Activated CD8-positive, alpha-beta memory T cell treated with anti-CD3 and anti-CD28 coated beads, Interleukin-2, amount 50 U/mL, for 24 hours (primary cell): ENCODE measurements around the gene ABCC3.

ENCODE experiments used
- DNase-seq: peaks from one replicate; pipeline ENCODE4 v3.0.0-alpha.2; 2020; ENCODE audit errors: extremely low read depth

The ABCC3 gene

DNA sequence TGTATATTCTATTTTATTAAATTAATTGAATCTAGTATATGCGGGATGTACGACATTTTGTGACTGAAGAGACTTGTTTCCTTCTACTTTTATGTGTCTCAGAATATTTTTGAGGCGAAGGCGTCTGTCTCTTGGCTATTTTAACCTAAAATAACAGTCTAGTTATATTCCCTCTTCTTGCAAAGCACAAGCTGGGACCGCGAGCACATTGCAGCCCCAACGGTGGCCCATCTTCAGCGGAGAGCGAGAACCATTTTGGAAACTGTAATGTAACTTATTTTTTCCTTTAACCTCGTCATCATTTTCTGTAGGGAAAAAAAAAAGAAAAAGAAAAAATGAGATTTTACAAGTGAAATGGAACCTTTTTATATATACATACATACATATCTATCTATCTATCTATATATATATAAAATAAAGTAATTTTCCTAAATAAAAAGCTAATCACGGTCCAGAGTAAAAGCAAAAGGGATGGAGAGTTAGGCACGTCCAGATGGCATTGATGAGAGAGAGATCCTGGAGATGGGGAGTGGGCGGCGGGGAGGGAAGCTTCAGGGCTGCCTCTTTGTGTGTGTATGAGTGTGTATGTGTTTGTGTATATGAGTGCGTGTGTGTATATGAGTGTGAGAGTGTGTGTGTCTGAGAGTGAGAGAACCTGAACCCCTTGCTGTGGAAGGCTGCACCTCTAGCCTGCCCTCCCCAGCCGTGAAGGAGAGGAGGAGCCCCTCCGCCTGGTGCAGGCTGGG is 7.5 kb upstream of the ABCC3 start:
- no peak for DNase-seq

DNA sequence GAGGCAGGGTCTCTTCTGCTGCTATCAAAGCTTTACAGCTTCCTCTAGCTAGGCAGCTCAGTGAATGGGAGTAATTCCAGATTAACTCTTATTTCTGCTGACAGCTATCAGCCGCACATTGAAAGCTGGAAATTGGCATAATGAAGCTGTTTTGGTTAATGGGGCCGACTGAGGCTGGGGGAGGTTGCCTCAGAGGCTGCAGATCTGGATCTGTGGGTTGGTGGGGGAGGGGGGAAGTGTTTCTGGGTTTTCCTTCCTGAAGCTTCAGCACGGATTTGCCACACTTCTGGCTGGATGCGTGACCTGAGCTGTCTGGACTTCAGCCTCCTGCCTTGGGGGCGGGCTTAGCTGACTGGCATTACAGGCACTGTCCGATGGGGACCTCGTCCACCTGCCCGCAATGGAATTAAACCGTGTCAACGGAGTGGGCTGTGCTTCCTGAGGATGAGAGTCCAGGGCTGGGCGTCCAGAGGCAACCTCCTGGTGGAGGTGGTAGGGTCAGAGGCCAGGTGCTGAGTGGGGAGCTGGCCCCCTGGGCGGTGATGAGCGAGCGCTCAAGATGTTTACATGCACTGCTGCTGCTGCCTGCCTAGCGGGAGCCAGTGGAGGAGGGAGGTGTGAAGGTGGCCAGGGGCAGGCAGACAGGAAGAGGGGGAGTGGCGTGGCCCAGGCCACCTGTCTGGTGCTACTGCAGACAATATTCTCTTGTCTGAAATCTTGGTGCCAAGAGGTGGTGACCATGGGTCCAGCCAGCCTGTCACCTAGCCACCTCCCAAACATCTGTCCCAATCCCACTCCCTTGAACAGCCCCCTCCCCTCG is 6.7 kb upstream of the ABCC3 start:
- DNase-seq: no peak

DNA sequence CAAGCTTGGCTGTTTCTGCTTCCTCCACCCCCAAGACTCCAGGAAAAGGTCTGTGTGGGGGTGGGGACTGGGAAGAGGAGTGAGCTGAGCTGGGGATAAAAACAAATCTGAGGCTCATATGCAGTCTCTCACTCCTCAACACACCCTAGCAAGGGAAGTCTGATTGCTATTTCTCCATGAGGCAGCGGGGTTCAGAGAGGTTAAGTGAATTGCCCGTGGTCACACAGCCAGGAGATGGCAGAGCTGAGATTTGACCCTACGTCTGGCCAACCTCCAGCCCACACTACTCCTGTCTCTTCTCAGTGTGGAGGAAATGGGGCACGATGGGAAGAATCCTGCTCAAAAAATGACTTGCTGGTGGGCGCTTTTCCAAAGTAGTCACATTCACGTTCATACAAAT is 4.8 kb upstream of the ABCC3 start:
- no peak for DNase-seq

DNA sequence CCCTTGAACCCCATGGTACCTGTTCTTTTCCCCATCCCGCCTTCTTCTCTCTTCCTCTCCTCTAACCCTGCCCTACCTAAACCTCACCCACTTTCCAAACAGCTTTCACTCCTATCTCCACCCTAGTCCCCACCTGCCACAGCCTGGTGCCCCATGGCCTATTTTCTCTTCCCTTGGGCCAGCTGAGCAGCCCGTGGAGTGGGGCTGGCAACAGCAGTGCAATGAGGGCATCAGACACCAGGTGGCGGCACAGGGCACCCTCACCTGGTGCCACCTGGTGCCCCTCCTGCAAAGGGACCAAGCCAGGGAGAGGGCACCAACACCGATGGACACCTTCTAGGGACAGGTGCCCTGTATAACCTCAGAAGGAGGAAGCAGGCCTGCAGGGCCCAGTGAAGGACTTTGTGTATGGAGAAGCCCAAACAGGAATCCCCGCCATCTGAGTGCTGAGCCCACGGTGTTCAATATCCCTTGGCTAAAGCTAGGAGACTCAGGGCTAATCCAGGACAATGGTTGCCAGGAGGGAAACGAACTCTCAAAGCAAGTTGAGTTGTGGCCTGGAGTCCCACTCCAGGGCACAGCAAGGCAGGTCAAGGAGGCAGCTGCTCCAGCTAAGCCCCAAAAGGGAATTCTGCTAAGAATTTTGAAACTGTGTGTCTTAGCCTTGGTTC is 4.0 kb upstream of the ABCC3 start:
- no peak for DNase-seq

DNA sequence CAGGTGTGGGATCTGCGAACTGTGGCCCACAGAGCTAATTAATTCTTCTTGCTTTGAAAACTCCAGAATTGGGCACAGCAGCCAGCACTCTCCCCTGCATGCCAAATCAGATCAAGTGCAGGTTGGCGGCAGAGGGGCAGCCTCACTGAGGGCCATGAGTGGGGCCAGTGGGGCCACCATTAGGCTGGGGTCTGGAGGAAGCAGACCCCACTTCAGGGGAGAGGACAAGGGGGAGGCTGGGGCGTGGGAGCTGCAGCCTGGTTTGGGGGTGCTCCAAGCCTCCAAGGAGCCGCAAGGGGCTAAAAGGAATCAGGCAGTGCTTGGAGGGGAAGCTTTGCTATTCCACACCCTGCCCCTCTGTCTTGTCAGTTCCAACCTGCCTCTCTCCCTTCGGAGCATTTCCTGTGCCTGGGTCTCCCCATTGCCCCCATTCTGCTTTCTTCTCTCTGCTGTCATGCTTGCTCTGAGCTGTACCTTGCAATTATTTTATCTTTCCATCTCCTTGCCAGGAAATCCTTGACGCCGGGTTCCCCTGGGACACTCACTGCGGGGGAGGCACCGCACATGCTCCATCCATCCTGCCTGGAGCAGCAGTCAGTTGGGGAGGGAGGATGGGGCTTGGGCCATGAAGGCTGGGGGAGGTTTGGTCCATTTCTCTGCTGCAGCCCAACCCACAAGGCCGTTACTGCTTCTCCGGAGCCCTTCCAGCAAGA is 3.3 kb upstream of the ABCC3 start:
- DNase-seq: no peak

DNA sequence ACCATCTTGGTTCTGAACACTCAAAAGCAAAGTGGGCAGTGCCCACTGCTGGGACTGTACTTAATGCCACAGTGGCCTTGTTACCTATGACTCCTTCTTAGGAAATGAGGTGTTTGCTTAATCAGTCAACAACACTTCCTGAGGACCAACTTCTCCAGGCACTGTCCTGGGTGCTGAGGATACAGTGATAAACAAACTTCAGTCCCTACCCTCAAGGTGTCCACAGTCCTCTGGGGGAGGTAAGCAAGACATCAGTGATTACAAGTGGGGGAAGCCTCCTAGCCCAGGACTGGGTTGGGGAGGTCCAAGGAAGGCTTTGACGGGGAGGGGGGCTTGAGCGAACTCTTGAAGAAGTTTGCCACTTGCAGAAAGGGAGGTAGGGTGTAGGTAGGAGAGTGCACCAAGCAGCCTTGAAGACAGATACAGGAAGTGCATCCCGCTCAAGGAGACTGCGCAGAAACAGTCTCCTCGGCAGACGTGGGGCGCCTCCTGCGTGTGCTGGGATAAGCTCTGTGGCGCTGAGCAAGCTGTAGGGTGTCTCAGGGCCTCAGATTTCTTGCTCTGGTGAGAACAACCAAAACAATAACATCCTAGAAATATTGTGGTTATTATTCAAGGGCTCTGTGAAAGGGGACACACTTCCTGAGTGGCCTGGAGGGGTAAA is 2.6 kb upstream of the ABCC3 start:
- no peak for DNase-seq

DNA sequence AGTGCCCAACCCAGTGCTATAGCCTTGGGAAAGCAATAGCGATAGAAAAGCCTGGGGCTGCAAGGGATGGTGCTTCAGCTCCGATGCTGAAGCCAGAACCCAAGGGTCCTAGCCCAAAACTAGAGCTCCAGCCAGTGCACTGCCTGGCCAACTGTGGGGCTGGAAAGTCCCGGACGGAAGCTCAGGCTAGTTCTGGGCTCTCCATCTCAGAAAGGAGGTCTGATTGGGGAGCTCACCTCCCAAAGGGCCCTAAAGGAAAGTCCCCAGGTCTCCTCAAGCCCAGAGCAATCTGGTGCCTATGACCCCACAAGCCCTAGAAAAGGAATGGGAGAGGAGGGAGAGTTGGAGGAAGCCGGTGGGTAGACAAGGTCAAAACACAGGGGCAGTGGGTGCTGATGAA is 2.0 kb upstream of the ABCC3 start:
- DNase-seq: no peak

DNA sequence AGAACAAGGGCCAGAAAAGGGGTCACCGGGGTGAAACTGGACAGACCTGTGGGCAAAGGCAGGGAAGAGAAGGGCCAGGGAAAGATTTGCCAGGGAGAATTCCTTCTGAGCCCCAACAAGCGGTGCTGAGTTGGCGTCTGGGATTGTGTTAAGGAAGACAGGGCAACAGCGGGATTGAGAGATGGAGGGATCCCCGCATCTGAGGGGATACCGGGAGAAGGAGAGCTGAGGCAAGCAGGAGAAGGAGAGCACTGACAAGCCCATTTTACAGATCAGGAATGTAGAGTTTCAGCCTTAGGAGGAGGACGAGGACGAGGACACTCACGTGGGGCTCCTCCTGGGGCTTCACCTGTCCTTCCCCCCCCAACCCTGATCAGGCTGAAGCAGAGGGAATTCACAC is 998 bp upstream of the ABCC3 start:
- DNase-seq: no peak

DNA sequence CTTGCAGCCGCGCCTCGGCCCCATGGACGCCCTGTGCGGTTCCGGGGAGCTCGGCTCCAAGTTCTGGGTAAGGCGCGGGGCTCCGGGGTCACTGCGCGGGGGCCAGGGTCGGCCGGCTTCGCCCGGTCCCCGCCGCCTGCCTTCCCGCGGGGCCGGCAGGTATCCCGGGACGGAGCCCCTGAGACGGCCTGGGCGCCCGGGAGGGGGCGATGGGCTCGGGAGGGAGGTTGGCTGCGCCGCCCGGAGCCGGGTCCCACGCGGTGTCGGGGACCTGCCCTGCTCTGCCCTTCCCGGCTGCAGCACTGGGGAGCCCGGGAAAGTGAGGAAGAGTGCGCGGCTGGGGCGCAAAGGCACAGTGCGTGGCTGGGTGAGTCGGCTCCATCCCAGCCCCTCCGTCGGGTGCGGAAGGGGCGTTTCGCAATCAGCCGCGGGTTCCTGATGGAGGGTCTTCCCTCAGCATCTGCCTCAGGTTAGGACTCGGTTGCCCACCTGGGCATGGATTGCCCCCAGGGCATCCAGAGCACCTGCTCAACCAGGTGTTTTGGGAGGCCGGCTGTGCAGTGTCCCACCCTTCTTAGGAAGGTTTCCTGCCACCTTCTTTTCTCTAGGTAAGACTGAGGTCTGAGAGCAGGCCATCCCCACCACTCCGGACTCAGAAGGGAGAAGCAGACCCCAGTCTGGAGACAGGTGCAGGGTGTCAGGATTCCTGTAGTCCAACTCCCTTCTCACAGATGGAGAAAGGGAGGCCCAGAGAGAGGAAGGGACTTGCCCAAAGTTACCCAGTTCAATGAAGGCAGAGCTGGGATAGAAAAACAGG is 442 bp downstream of the ABCC3 start:
- no peak for DNase-seq

DNA sequence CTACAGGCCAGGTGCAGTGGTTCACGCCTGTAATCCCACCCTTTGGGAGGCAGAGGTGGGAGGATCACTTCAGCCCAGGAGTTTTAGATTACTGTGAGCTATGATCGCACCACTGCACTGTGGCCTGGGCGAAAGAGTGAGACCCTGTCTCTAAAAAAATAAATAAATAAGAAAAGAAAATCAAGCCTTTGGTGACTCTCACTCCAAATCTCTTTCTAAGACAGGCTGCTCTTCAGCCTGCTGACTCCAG is 976 bp downstream of the ABCC3 start:
- DNase-seq: no peak

DNA sequence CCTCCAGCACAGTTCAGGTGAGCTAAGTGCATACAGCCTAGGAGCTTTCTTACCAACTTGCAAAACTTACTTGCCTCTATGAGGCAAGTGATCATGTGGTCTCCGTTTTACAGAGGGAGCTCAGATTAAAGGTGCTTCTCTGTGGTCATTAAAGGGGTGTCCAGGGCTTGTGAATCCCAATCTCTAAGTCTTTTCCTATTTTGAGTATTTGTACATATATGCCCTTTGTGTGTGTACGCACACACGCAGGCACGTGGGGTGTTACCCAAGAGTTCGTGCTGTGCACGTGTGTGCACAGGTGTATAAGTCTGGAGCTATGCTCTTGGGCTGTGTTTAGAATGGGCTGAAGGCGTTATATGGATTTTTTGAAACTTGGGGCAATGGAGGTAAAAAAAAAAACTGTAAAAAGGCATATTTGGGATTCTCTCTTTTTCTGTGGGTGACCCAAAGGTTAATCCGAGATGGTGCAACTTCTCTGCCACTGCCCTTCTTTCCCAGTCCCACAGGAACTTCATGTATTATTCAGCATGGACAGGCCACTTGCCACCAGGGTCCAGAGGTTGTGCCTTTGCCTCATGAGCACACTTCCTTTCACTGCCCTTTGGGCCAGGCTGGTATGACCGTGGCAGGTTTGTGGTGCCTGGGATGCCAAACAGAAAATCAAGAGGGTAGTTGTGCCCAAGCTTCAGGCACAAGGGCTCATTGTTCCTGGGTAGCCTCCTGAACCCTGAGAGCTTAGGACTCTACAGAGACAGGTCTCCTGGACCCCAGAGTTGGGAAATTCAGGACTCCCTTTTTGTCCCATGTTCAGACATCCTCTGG is 1.5 kb downstream of the ABCC3 start:
- no peak for DNase-seq

DNA sequence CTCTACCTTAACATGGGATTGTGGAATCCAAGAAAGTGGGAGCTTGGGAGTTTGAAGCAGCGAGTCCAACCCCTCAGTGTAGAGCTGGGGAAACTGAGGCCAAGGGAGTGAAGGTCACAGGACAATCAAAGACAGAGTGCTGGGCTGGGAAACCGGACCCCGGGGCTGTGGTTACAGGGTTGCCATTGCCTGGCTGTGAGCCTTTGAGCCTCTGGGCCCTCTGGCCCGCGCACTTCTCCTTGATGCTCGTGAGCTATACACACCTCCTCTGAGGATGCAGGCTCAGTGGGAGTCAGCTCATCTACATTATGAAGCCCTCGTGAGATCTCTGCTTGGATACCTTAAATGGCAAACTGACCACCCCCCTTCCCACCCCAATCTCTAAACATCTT is 2.1 kb downstream of the ABCC3 start:
- DNase-seq: no peak

DNA sequence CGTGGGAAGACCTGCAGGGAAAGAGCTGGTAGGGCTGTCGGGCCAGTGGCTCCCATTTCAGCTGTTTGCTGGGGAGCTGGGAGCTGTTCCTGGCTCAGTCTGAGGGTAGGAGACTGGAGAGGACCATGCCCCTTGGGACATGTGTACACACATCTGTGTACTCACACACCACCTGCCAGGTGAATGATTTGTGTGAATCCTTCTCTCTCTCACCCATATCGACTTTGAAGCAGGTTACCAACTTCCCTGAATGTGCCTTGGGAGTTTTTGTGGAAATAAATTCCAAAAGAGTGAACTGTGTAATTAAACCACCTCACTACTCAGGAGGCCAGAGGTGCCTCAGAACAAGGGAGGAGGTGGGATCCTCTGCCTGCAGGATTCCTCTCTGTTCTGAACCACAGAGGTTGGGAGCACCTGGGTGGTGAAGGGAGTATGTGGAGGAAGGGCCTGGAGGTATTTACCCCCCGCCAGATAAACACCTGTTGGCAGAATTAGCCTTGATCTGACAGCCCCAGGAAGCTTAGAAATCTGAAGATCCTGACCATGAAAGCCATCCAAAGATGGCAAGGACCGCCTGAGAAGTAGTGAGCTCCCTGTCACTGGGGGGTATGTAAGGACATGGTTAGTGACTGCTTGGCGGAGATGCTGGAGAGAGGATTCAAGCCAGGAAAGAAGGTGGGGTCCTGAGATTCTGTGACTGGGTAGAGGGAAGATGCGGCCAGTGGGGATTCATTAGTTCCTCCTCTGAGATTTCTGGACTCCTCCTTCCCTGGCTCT is 3.3 kb downstream of the ABCC3 start:
- no peak for DNase-seq

DNA sequence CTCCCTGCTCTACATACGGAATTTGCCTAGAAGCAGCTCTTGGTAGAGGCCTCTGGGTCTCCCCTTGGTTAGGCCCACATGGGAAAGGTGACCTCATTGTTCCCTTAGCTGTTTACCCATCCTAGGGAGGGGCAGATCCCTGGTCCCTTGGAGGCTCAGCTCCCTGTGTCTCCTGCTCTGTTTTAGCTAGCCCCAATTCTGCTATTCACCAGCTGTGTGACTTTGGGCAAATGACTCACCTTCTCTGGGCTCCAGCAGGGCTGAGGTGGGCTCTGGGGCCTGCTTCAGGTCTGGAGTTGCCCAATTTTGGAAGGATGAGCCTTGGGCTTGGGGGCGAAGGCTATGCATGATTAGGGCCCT is 3.9 kb downstream of the ABCC3 start:
- no peak for DNase-seq

DNA sequence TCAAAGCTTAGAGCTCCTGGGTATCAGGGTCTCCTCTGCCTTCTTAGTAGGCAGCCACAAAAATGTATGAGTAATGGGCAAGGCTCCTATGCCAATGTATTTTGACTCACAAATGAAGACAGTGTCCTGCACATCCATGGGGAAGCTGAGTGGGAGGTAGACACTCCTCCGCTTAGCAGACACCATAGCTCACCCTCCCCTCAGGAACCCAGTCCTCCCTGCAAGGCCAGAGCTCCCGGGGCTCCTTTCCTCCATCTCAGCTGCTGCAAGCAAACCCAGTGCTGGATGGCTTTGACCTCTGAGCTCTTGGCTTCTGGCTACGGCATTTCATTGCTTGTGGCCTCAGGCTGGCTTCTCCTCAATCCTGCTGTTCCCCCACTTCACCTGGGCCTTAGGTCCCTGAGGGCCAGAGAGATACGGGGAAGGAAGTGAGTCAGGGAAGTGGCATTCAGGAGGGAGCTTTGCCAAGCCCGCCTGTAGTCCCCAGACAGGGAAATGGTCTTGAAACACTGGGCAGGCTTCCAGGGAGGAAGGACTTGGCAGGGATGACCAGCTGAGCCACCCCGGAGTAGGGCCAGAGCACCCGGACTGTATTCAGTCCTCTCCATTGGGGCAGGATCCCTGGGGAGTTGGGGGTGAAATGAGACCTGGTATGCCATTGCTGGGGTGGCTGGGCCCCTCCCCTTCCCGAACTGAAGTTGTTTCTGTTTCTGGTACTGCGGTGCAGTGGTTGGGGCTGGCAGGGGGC is 4.5 kb downstream of the ABCC3 start:
- DNase-seq: no peak

DNA sequence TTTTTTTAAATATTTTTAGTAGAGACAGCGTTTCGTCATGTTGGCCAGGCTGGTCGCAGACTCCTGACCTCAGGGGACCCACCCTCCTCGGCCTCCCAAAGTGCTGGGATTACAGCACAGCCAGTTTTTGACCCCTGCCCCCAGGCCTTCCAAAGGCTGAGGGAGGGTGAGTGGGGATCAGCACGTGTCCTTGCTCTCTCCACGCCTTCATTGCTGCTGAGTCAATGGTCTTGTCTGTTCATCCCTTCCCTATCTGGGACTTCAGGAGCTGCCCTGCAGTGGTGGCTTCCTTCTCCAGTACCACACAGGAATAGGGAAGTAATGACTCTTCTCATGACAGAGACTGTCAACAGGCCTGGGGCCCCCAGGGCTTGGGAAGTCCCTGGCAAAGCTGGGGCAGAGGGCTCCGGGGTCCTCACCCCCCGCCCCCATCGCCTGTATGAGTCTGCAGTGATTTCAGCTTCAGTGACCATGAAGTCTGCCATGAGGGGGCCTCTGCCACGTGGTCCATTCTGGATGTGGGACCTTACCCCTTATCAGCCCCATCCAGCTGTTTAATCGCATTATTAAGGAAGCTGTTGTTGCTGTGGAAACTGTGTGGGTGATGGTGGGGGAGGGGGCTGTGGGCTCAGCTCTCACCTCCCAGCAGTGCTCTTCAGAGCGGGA is 6.1 kb downstream of the ABCC3 start:
- DNase-seq: no peak

DNA sequence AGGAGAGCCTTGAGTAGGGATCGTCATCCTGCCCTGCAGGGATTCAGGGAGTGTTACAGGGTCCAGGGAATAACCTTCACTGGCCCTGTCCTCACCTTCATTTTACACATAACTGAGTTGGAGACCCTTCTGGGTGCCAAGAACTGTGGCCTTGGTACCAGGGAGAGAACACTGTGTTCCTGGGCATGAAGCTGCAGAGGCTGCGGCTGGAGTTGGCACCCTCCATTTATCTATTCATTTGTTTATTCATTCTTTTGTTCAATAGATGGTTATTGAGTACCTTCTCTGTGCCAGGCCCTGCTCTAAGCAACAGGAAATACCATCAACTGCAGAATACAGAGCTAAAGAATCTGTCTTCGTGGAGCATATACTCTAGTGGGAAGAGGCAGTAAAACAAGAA is 6.7 kb downstream of the ABCC3 start:
- no peak for DNase-seq

DNA sequence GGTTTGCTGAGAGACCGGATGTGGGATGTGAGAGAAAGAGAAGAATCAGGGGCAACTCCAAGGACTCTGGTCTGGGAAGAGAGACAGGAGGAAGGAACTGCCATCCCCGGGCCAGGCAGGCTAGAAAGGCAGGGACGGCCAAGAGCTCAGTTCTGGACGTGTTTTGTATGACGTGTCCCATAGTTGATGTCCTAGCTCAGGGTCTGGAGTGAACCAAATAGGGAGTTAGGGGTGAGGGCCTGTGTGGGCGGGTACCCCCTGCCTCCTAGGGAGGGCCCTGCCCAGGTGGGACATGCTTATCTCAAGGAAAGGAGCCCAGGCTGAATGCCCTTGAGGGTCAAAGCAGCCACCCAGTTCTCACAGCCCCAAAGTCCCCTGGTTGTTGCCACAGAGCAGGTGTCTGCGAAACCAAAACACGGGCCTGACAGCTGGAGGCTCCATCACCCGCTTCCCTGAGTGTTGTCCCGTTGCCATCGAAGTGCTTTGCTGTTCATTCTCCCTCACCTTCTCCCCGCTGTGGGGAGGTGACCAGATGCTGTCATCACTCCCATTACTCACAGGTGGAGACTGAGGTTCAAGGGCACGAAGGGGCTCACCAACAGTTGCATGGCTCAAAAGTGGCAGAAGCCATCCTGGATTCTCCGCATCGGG is 7.5 kb downstream of the ABCC3 start:
- no peak for DNase-seq
